Stimulated activated CD4-positive, alpha-beta T cell treated with anti-CD3 and anti-CD28 coated beads, TNF-alpha, amount 100 ng/mL, for 24 hours (primary cell): ENCODE measurements around the gene RBMS1.

Experiments used
- DNase-seq, 3 experiments: peaks; one replicate each; pipeline ENCODE4 v3.0.0-alpha.2; 2020; ENCODE audit warnings: low read depth in 3 of 3

The RBMS1 gene

DNA sequence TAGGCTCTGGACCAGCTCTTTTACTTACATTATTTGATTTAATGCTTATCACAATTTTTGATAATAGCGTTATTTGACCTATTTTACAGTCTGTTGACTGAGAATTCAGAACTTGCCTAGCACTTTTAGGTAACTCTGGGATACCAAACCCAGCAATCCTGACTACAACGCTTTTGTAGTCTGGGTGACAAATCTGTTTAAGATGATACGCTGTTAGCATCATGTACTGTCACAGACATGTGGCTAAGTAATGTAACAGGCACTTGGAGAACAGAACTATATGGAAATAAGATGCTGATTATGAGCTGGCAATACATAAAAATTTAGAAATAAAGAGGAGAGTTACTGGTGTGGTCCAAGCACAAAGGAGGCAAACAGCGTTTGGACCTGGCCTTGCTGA lies 130.6 kb downstream of the RBMS1 start:
- no peak for DNase-seq

- DNase-seq: no peak
These were observed 131.1 kb downstream of the RBMS1 start for GRCh38 chr2:160362541-160362940.

DNA sequence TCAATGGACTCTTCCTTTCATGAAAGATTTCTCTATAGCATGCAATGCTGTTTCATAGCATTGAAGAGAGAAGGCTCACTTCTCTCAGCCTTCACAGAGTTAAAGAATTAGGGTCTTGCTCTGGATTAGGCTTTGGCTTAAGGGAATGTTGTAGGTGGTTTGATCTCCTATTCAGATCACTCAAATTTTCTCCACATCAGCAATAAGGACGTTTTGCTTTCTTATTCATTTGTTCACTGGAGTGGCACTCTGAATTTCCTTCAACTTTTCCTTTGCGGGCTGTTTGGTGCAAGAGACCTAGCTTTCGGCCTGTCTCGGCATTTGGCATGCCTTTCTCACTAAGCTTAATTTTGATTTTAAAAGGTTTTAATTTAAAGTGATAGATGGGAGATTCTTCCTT lies 131.6 kb downstream of the RBMS1 start:
- DNase-seq: no peak

DNA sequence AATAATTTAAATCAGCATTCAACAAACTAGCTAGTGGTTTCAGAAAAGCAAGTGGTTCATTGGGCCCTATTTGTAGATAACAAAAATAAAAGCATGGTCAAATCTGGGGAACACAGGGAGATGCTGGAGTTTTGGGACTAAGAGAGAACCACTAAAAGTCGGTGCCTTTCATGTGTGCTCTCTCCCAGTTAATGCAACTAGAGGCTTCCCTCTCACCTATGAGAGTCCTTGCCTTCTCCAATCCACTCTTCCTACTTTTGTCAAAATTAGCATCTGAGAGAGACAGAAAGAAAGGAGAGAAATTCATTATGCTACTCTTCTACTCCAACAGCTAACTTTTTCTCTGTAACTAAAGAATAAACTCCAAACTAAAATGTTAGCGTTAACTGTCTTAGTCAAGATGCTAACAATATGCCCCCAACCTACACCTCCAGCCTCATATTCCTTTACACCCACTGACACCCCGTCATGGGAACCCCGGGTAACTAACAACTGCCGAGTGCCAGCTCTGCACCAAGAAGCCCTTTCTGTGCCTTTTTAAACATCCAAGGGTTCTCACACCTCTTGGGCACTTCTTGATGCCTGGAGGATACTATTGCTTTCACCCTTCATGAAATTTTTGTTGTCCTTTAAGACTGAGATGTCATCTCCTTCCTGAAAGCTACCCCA lies 133.4 kb downstream of the RBMS1 start:
- DNase-seq: no peak

- no peak for DNase-seq
These were observed 135.6 kb downstream of the RBMS1 start for GRCh38 chr2:160358046-160358445.

GRCh38 chr2:160356485-160356884 lies 137.1 kb downstream of the RBMS1 start:
- DNase-seq: no peak

DNA sequence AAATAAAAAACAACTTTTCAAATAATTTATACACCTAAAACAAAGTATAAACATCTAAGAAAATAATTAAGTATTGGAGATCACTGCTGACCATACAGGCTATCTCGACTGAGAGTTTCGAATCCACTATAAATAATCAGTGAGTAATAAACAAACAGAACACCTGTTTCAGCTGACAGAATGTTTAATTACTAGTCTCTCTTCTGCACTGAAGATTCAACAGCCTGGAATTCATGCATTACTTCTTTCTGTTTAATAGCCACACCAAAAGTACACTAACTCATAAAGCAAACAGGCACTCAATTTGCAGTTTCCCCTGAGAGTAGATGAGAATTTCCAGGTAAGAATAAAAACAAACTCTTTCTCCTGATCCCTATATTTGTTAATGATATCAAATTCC lies 138.5 kb downstream of the RBMS1 start:
- no peak for DNase-seq

GRCh38 chr2:160354677-160355076 lies 138.9 kb downstream of the RBMS1 start:
- no peak for DNase-seq

GRCh38 chr2:160353813-160354212 lies 139.8 kb downstream of the RBMS1 start:
- no peak for DNase-seq

DNA sequence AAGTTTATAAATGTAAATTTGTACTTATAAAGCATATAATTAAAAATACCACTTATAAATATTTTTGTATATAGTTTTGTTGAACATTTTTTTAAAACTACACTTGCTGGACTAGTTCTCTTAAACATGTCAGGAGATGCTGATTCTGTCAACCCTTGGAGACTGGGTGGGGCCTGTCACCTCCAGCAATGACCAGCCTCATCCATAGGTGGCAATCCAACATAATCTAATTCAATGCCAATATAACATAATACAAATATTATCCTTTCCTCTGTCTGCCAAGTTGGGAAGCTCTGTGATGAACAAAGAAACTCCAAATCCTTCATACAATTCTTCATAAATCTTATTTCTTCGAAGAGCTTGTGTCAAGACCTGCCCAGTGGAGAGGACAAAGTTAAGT lies 140.4 kb downstream of the RBMS1 start:
- peak in 1 of 3 experiments; percentile 7 for DNase-seq

- no peak for DNase-seq
These were observed 141.1 kb downstream of the RBMS1 start for GRCh38 chr2:160352500-160352899.

GRCh38 chr2:160351956-160352355 lies 141.7 kb downstream of the RBMS1 start:
- DNase-seq: no peak

DNA sequence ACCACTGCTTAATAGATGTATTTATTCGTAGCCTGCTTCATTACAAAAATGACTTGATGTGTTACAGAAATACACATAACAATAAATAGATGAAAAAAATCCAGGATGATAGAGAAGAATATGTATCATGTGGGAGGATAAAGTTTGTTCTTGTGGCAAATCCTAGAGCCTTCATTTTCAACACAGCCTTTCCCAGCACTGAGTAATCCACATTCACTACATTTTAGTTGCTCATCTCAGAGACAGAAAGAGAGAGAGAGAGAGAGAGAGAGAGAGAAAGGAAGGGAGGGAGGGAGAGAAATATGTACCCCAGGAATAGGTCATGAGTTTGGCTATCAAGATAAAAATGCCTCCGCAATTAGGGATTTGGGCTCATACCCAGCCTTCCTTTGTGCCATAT lies 144.3 kb downstream of the RBMS1 start:
- no peak for DNase-seq

DNA sequence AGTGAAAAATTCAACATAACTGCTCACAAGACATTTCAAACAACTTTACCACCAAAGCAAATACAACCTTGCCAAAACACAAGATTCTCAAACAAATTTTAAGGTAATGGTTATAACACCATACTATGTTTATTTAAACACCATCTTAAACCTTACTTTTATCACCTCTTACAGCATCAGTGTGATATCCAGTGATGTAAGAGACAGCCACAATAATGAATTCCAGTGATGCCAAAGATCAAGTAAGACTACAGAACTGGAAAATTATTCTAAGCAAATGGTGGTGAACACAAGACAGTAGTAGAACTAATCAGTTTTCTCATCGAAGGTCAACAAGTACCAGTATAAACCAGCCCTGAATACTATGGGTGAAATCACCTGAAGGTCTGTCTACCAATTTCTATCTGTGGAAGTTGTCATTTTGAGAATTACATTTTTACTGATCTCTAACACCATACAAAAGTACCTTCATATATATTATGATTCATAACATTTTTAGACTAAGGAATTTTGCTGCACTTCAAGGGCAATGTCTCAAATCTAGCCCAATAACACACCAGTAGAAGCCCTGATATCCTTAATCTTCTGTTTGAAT lies 146.2 kb downstream of the RBMS1 start:
- no peak for DNase-seq

- DNase-seq: no peak
These were observed 148.4 kb downstream of the RBMS1 start for GRCh38 chr2:160345071-160345764.

- no peak for DNase-seq
These were observed 150.2 kb downstream of the RBMS1 start for GRCh38 chr2:160343404-160343803.

DNA sequence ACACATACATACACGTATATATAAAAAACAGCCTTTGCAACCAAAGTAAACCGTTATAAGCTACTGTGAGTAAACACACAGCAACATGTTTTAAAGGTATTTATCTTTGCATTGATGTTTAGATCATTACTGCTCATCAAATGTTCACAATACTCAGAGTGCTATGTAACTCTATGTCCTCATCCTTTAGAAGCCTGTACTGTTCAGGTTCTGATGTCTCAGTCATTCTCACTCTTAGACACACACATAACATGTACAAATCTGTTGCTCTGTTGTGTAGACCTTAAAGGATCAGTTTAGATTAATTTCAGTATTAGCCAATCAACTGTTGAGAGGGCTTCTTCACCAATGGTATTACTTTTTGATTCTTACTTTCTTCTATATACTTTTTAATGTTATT lies 153.9 kb downstream of the RBMS1 start:
- DNase-seq: no peak

GRCh38 chr2:160338901-160339685 lies 154.5 kb downstream of the RBMS1 start:
- no peak for DNase-seq

DNA sequence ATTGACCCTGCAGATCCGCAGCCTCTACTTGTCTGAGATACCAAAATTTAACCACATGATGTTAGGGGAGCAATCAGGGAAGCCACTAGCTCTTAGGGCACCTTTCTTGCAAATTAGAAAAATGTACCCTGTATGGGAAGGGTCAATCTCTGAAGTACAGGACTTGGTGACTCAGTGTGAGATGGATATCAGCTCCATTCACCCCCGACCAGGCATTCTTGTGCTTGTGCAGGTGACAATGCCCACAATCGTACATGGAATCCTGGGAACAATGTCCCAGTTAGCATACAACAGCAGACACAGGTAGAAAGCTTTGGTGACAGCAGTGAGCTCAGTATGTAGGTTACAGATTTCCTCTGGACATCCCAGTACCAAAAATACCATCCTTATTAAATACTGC lies 155.9 kb downstream of the RBMS1 start:
- DNase-seq: no peak

DNA sequence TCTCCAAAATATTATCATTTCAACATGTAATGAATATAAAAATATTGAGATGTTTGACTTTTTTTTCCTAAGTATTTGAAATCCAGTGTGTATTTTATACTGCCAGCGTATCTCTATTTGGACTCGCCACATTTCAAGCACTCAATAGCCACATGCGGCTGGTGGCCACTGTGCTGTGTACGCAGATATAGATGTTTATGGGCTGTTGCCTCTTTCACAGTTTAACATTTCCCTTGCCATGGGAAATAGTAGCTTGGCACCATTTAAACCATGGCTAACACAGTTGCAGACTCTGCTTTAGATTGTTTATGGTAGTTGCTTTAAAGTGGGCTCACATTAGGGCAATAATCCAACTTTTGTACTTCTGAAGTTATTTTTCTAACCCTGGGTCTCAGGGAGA lies 157.0 kb downstream of the RBMS1 start:
- DNase-seq: no peak

GRCh38 chr2:160336105-160336504 lies 157.5 kb downstream of the RBMS1 start:
- DNase-seq: no peak

DNA sequence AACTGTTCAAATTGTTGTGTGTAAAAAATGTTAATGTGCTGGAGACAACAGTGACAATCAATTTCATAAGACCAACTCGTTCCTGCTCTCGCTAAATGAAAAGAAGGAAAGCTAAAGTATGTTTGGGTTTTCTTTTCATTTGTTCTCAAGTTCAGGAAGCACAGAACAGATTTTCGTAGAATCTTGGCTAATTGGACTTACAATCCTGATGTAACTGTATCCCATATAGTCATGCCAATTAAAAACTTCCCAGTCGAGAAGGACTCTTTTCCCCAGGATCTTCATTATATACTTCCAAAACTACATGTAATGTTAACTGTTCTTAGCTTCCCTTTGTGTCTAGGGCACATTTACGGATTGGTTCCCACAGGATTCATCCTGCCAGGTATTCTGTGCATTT lies 158.2 kb downstream of the RBMS1 start:
- no peak for DNase-seq
